Left colon (tissue), 2 donors: ENCODE measurements around the gene GLMN. TPM values are rescaled to one million over a fixed set of nuclear protein-coding genes. Genes with fewer than 3 reads are reported as not detected.

Source experiments
- ATAC-seq: fragments of 200-7000 bp; cut with Tn5 transposase; one replicate; pipeline ENCODE4 v1.9.1; 2020; ENCODE audit warnings: mild to moderate bottlenecking, moderate library complexity
- DNase-seq, 2 donors: peaks; one replicate each; pipeline ENCODE4 v3.0.0-alpha.2; 2020
- intact Hi-C, 2 donors: fragments of 100-400 bp; cut with DNase I in 1 of 2; cut with micrococcal nuclease in 1 of 2; formaldehyde crosslinking; loops; one replicate each; pipeline versions ENCODE4 v1.11.2 to v1.14.0; 2022; cut with DNase I, micrococcal nuclease
- total RNA-seq, 2 donors: library from RNA; stranded (reverse); fragmentation: NEBNext Ultra II Directional; extraction: Animal tissue kit (Norgen Biotek cat#: 25700); gene quantifications; one replicate each; pipeline ENCODE4 v1.2.1, GENCODE V29; 2021
- donor health status: DM: no; HTN: no; CAD: no.
- donor health status: DM: yes; HTN: yes; CAD: no.

GLMN gene
- total RNA-seq, 2 donors from 2014 or later: 5.4 TPM

DNA sequence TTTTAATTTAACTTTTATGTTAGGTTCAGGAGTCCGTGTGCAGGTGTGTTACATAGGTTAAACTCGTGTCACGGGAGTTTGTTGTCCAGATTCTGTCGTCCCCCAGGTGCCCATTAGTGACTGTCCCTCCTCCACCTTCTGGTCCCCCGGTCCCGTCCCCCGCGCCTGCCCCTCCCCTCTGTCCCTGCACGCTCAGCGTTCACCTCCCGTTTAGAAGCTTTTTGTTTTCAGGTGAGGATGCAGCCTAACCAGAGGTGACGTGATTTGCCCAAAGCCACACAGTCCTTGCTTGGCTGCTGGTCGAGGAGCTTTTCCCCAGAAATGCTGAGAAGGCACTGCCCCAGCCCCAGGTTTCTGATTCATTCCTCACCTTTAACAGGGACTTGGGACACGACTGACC is 80.2 kb downstream of the GLMN start:
- ATAC-seq (no peak), DNase-seq (no peak)
- intact Hi-C loops: no loop called here

DNA sequence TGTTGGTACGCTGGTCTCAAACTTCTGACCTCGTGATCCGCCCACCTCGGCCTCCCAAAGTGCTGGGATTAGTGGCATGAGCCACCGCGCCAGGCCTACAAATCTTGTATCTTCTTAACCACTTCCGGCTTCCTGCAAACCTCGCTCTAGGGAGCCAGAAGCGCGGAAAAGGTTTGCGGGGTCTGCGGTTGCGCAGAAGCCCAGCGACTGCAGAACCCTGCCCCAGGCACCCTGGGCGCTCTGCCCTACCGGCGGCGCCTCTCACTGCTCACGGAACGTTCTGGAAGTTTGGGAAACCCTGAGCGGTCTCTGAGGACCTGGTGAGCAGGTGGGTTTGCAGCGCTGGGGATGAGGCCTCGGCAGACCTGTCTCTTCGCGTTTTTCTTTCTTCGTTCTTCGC is 81.1 kb downstream of the GLMN start, which contains the start of gene C1orf146:
Gene C1orf146 (plus strand): TSS at position 195 of the 400 bp plus-strand sequence. CDS start 13,506 bp downstream, outside the sequence.
- DNase-seq: no peak
- intact Hi-C loops: no loop called here

DNA sequence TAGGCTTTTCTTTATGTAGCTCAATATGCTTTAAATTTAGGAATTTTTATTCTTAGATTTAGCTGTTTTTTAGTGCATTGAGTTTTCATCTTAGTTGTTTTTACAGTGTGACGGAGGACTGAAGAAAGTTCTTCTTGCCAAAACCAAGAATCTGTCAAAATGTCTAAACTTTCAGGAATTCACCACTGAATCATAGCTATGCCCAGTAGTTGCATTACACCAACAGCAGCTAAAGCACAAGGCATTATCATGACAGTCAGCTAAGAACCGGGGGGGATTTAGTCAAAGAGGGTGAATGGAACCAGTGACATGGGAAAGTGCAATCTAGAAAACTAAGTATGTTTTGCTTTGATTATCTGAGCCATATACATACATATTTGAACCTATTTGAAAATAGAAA is 87.6 kb downstream of the GLMN start:
- no peak for DNase-seq
- no peak for ATAC-seq
- intact Hi-C loops: no loop called here

More for the DNA sequence above, 81.1 kb downstream of the GLMN start, which contains the start of gene C1orf146:
- ATAC-seq: no peak

DNA sequence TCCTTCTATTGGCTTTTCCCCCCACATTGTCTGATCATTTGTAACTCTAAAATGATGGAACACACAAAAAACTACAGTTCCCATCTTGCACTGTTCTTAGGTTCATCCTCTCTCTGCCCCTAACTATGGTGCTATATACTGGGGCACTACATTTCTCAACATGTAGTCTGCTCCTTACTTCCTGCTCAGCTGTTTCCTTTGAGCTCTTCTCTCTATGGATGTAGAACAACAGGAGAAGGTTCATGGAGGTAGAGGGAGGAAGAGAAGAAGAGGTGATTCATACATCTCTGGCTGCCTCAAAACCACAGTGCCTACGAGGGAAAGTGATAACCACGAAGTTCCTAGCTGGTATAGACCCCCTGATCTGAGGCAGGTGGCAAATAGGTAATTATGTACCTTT is 88.1 kb downstream of the GLMN start:
- ATAC-seq (no peak), DNase-seq (no peak)
- intact Hi-C loops: no loop called here

DNA sequence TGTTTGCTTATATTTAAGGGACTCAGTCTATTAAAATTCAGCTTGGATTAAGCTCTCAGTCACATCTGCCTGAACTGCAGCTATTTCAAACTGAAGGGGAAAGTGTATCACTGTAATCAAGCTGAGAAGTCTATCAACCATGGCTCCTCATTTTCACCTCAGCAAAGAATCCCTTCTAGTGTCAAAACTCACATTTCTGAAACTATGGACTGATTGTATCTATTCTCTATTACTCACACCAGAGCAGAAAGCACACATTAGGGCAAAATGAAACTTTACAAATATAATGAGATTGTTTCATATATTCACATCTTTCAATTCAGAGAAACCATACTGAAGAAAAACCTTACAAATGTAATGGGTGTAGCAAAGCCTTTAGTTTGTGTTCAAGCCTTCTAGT is 95.7 kb downstream of the GLMN start:
- DNase-seq (no peak), ATAC-seq (no peak)
- intact Hi-C loops: no loop called here

DNA sequence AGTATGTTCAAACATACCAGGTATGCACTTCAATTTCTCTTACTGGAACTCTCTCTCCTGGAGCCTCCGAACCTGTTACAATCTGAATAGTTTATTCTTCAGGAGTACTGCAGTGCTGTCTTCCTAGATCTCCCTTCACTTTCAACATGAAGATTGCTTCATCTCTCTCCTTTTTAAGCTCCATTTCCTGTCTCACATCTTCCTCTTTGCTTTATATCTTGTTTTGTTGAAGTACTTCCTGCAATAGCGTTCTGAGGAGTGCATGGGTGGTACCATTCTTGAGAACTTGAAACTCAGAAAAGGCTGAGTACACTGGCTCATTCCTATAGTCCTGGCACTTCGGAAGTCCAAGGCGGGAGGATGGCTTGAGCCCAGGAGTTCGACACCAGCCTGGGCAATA is 96.8 kb downstream of the GLMN start:
- intact Hi-C loops: no loop called here
- no peak for ATAC-seq
- no peak for DNase-seq

Other genes starting within 250 kb of the GLMN start
- not detected for gene SETSIP, start 223.6 kb downstream of the GLMN start, total RNA-seq
- 1 to 10 TPM; 2.8 to 5.3 TPM for gene BTBD8, start 218.6 kb downstream of the GLMN start, total RNA-seq
- gene C1orf146, start 81.1 kb downstream of the GLMN start, total RNA-seq: not detected
- gene RPAP2, start 72 bp upstream of the GLMN start, total RNA-seq: 10 to 100 TPM; 19.7 to 24.2 TPM
- gene GFI1, start 187.9 kb upstream of the GLMN start, total RNA-seq: 1 to 10 TPM; 8.2 to 9.2 TPM